Activated T-cell treated with anti-CD3 and anti-CD28 coated beads, Interleukin-2, amount 50 U/mL, for 72 hours (primary cell): Measurements from ENCODE around the gene TMPRSS11E. TPM values are rescaled to one million over a fixed set of nuclear protein-coding genes. Genes with fewer than 3 reads are reported as not detected.
"Not testable (repeated sequence)": the region's sequence is repeated elsewhere in the genome, so short reads cannot be mapped to it uniquely, and the experiment has no call there.

ENCODE experiments used
- ATAC-seq, 2 donors: fragments of 150-1000 bp; cut with Tn5 transposase; replicated peaks in 1 of 2; 2 replicates each; pipeline ENCODE4 v1.10.0; 2021; ENCODE audit warnings: moderate library complexity in 2 of 2, mild to moderate bottlenecking in 1 of 2
- DNase-seq, 2 donors: peaks; one replicate each; pipeline ENCODE4 v3.0.0; 2021 to 2022; ENCODE audit warnings: mixed read lengths in 1 of 2
- H3K27ac Mint-ChIP-seq: one replicate; pipeline ENCODE4 v1.8.0; 2022; ENCODE audit warnings: mild to moderate bottlenecking, moderate library complexity, mixed read lengths
- H3K27me3 Mint-ChIP-seq: one replicate; pipeline ENCODE4 v1.8.0; 2022; ENCODE audit warnings: low read depth, mixed read lengths
- H3K36me3 Mint-ChIP-seq, 2 donors: one replicate each; pipeline ENCODE4 v1.8.0; 2022; ENCODE audit warnings: mixed read lengths in 2 of 2, mild to moderate bottlenecking in 1 of 2; ENCODE audit not compliant: insufficient read depth in 2 of 2
- H3K4me1 Mint-ChIP-seq: one replicate; pipeline ENCODE4 v1.8.0; 2022; ENCODE audit warnings: low read depth, mixed read lengths
- H3K4me3 Mint-ChIP-seq, 2 donors: one replicate each; pipeline ENCODE4 v1.8.0; 2022; ENCODE audit warnings: mild to moderate bottlenecking in 2 of 2, mixed read lengths in 2 of 2, moderate library complexity in 2 of 2
- H3K9me3 Mint-ChIP-seq, 2 donors: one replicate each; pipeline ENCODE4 v1.8.0; 2022; ENCODE audit warnings: mixed read lengths in 2 of 2
- total RNA-seq, 2 donors: library from RNA; stranded (reverse); gene quantifications; one replicate each; pipeline ENCODE4 v1.2.3, GENCODE V29; 2022

The TMPRSS11E gene, protein sequence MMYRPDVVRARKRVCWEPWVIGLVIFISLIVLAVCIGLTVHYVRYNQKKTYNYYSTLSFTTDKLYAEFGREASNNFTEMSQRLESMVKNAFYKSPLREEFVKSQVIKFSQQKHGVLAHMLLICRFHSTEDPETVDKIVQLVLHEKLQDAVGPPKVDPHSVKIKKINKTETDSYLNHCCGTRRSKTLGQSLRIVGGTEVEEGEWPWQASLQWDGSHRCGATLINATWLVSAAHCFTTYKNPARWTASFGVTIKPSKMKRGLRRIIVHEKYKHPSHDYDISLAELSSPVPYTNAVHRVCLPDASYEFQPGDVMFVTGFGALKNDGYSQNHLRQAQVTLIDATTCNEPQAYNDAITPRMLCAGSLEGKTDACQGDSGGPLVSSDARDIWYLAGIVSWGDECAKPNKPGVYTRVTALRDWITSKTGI
- not detected for total RNA-seq

DNA sequence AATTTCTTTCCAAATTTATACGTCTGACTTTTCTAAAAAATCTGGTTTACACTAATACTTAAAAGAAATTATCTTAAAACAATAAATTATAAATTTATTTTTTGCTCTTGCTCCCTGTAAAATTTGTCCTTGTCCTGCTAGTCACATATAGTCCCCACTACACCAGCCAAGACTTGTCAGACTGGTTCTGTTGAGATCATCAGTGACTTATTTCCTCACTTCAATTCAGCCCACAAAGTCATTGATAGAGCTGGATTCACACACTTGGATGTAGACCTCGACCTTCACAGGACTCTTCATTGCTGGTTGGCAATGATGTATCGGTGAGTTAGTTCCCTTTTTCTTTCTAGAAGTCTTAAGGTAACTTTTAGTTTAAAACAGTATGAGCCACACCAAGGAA lies at the start of gene TMPRSS11E:
Gene TMPRSS11E (plus strand): TSS at position 263 of the 400 bp plus-strand sequence. CDS start 50 bp downstream, at position 313.
- peaks cover 16% of the 10 kb centered on the region for H3K4me1 Mint-ChIP-seq
- H3K4me3 Mint-ChIP-seq = no peak within 1 kb of the TSS
- H3K36me3 Mint-ChIP-seq = no peaks in the 10 kb centered on the region
- H3K27ac Mint-ChIP-seq = no peak within 1 kb of the TSS
- H3K9me3 Mint-ChIP-seq = no peaks in the 10 kb centered on the region
- ATAC-seq (no peak), DNase-seq (no peak)
- no peaks in the 10 kb centered on the region for H3K27me3 Mint-ChIP-seq

DNA sequence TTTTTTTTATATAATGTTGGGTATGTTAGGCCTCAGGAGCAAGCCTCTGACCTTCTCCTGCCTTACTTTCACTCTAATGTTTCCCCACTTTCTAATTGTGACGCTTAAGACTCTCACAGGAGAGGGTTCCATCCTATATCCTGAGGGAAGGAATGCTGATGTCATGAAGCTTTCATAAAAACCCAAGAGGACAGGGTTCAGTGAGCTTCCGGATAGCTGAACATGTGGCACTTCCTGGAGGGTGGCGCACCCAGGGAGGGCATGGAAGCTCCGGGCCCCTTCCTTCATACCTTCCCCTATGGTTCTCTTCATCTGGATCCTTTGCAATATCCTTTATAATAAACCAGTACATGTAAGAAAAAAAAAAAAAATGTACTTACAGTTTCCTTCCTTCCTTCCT lies 48.0 kb upstream of the TMPRSS11E start:
- Mint-ChIP-seq H3K27ac (no peak overlapping the region), H3K9me3 (peaks cover 1 to 4% of the 10 kb centered on the region in 2 donors), H3K4me3 (no peak overlapping the region), H3K36me3 (no peaks in the 10 kb centered on the region), H3K4me1 (no peaks in the 10 kb centered on the region), H3K27me3 (no peaks in the 10 kb centered on the region)
- no peak for DNase-seq
- no peak for ATAC-seq

DNA sequence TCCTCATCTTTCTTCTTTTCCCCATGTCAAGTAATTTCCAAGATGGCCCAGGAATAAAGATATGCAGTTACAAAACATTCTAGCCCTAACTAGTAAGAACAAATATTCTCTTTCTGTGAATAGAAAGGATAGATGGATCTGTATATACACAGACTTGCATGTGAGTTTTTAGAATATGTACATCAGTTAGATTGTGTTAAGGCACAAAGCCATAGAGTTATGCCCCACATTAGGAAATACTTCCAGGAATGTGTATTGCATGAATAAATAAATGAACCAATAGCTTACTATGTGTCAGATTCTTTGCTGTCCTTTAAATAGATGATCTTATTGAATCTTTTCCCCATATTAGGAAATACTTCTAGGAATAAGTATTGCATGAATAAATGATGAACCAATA lies 46.0 kb upstream of the TMPRSS11E start:
- DNase-seq (no peak), ATAC-seq (no peak)
- H3K4me3 Mint-ChIP-seq = no peak overlapping the region
- H3K9me3 Mint-ChIP-seq = peaks cover 0 to 1% of the 10 kb centered on the region in 2 donors
- no peaks in the 10 kb centered on the region for H3K36me3 Mint-ChIP-seq
- no peaks in the 10 kb centered on the region for H3K4me1 Mint-ChIP-seq
- no peak overlapping the region for H3K27ac Mint-ChIP-seq
- no peaks in the 10 kb centered on the region for H3K27me3 Mint-ChIP-seq

DNA sequence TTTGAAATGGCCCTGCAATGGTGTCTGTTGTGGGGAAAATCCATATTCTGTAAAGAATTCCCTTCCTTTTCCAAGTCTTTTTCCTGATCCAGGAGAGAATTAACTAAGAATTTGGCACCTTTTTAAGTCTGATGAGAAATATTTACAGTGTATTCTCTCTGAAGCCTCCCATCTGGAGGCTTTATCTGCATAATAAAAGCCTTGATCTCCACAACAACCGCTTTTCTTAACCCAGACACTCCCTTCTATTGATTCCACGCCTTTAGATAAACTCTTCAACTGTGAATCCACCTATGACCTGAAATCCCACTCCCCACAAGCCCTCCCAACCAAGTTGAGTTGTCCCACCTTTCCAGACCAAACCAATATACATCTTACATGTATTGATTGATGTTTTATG lies 43.1 kb upstream of the TMPRSS11E start:
- Mint-ChIP-seq H3K27ac (no peak overlapping the region), H3K4me3 (no peak overlapping the region), H3K36me3 (no peaks in the 10 kb centered on the region), H3K27me3 (no peaks in the 10 kb centered on the region), H3K9me3 (peaks cover 0 to 1% of the 10 kb centered on the region in 2 donors), H3K4me1 (no peaks in the 10 kb centered on the region)
- no peak for DNase-seq
- ATAC-seq = no peak

DNA sequence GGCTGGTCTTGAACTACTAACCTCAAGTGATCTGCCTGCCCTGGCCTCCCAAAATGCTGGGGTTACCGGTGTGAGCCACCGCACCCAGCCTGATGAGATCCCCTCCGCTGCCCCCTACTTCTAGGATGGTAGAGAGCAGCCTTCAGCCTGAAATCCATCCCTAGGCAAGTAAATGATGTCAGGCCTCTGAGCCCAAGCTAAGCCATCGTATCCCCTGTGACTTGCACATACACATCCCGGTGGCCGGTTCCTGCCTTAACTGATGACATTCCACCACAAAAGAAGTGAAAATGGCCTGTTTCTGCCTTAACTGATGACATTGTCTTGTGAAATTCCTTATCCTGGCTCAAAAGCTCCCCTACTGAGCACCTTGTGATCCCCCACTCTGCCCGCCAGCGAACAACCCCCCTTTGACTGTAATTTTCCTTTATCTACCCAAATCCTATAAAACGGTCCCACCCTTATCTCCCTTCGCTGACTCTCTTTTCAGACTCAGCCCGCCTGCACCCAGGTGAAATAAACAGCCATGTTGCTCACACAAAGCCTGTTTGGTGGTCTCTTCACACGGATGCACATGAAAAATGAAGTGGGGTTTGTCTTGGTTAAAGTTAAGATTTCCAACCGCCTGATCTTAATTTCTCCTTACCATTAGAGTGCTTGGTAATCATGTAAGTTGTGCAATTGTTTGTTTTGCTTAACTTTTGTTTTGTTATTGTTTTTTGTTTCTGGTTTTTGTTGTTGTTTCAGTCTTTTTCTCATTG lies 41.4 kb upstream of the TMPRSS11E start:
- H3K4me3 Mint-ChIP-seq, DNase-seq, ATAC-seq, H3K9me3 Mint-ChIP-seq, H3K4me1 Mint-ChIP-seq, H3K27ac Mint-ChIP-seq, H3K27me3 Mint-ChIP-seq, H3K36me3 Mint-ChIP-seq: not testable (repeated sequence)

DNA sequence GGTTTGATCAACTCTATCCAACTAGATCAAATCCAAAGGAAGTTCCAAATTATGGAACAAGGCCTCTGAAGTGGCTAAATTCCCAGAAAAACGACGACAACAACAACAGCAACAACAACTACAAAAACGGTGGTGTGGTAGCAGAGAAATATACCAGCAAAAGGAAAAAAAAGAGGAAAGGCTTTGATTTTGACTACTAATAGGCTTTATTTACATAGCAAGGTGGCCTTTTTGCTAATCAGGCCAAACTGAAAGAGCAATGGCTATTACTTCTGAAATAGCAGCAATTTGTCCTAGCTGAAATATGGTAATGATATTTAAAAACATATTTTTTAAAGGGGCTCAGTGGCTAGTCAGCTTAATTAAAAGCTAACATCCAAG lies 40.8 kb upstream of the TMPRSS11E start:
- ATAC-seq (no peak), DNase-seq (no peak)
- H3K9me3 Mint-ChIP-seq = peaks cover 0 to 1% of the 10 kb centered on the region in 2 donors
- no peaks in the 10 kb centered on the region for H3K27me3 Mint-ChIP-seq
- H3K27ac Mint-ChIP-seq = no peak overlapping the region
- peaks cover under 1% of the 10 kb centered on the region for H3K4me1 Mint-ChIP-seq
- no peaks in the 10 kb centered on the region for H3K36me3 Mint-ChIP-seq
- no peak overlapping the region for H3K4me3 Mint-ChIP-seq

DNA sequence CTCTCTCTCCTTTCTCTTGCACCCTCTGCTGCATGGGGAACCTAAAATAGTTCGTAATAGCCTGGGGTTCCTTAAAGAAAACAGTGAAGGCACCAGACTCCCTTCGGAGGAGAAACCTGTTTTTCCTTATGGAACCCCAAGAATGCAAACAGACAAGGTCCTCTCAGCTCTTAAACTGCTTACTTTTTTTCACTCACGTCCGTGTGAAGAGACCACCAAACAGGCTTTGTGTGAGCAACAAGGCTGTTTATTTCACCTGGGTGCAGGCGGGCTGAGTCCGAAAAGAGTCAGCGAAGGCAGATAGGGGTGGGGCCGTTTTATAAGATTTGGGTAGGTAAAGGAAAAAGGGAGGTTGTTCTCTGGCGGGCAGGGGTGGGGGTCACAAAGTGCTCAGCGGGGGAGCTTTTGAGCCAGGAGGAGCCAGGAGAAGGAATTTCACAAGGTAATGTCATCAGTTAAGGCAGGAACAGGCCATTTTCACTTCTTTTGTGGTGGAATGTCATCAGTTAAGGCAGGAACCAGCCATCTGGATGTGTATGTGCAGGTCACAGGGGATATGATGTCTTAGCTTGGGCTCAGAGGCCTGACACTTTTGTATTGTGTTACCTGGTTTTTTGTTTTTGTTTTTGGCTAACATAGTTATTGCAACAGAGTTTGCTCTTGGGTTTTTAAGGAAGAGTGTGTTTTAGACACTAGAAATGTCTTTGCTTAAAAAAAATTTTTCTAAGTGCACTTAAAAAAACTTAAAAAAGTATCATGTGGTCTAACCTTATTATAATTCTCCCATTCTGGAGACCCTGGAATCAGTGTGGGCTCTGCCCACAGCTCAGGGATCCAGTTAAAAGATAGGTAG lies 40.0 kb upstream of the TMPRSS11E start:
- not testable (repeated sequence) for H3K4me3 Mint-ChIP-seq, H3K27ac Mint-ChIP-seq, DNase-seq, H3K36me3 Mint-ChIP-seq, H3K27me3 Mint-ChIP-seq, ATAC-seq, H3K9me3 Mint-ChIP-seq, H3K4me1 Mint-ChIP-seq

DNA sequence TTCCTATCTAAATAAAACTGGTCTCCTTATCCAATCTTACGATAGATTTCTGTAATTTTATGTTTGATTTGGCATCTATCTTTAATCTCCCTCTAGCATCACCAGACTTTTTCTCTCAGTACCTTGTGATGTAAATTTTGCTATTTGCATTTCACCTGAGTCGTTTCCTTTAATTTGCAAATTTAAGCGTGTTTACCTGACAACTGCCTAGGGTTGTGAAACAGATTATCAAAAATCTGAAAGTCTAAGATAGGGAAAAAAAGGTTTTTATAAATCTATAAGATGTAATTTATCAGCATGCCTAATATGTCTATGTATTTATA lies 39.4 kb upstream of the TMPRSS11E start:
- peaks cover 9% of the 10 kb centered on the region for H3K4me1 Mint-ChIP-seq
- H3K27ac Mint-ChIP-seq = no peak overlapping the region
- H3K27me3 Mint-ChIP-seq = no peaks in the 10 kb centered on the region
- DNase-seq (no peak), ATAC-seq (no peak)
- no peaks in the 10 kb centered on the region for H3K36me3 Mint-ChIP-seq
- peaks cover 0 to 1% of the 10 kb centered on the region in 2 donors for H3K9me3 Mint-ChIP-seq
- no peak overlapping the region for H3K4me3 Mint-ChIP-seq

DNA sequence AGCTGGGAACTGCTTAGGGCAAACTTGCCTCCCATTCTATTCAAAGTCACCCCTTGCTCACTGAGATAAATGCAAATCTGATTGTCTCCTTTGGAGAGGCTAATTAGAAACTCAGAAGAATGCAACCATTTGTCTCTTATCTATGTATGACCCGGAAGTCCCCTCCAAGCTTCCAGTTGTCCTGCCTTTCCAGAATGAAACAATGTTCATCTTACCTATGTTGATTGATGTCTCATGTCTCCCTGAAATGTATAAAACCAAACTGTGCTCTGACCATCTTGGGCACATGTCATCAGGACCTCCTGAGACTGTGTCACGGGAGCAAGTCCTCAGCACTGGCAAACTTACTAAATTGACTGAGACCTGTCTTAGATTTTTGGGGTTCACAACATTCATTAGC lies 37.1 kb upstream of the TMPRSS11E start:
- H3K4me3 Mint-ChIP-seq = no peak overlapping the region
- H3K27ac Mint-ChIP-seq = no peak overlapping the region
- H3K4me1 Mint-ChIP-seq = peaks cover 9% of the 10 kb centered on the region
- H3K27me3 Mint-ChIP-seq = no peaks in the 10 kb centered on the region
- DNase-seq (no peak), ATAC-seq (no peak)
- no peaks in the 10 kb centered on the region for H3K36me3 Mint-ChIP-seq
- H3K9me3 Mint-ChIP-seq = no peaks in the 10 kb centered on the region

DNA sequence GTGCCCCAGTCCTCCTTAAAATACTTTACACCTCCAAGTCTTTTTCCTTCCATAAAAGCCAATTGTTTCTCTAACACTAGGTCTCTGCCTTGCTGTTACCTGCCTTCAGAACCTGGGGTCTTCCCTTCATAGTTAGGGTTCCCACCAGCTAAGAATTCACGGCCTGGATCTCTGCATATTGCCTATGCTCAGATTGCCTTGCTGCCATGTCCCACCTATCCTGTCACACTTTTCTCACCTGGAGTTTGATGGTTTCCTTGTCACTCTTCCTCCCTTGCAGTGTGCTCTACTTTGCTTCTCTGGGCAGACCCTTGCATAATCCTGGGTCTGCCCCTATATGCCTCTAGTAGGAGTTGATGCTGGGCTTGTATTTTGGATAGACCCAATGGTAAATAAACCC lies 36.6 kb upstream of the TMPRSS11E start:
- H3K27me3 Mint-ChIP-seq = no peaks in the 10 kb centered on the region
- ATAC-seq = no peak
- no peak overlapping the region for H3K4me3 Mint-ChIP-seq
- no peak for DNase-seq
- H3K36me3 Mint-ChIP-seq = no peaks in the 10 kb centered on the region
- H3K27ac Mint-ChIP-seq = no peak overlapping the region
- H3K4me1 Mint-ChIP-seq = peaks cover 9% of the 10 kb centered on the region
- no peaks in the 10 kb centered on the region for H3K9me3 Mint-ChIP-seq

DNA sequence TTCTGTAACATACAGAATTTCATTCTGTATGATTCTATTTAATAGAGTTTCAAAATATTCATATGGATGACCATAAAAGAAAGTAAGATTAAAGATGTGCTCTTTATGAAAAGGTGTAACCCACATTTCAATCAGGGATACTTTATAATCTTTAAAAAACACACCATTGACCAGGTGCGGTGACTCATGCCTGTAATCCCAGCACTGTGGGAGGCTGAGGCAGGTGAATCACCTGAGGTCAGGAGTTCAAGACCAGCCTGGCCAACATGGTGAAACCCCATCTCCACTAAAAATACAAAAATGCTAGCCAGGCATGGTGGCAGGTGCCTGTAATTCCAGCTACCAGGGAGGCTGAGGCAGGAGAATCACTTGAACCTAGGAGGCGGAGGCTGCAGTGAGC lies 35.2 kb upstream of the TMPRSS11E start:
- DNase-seq = not testable (repeated sequence)

DNA sequence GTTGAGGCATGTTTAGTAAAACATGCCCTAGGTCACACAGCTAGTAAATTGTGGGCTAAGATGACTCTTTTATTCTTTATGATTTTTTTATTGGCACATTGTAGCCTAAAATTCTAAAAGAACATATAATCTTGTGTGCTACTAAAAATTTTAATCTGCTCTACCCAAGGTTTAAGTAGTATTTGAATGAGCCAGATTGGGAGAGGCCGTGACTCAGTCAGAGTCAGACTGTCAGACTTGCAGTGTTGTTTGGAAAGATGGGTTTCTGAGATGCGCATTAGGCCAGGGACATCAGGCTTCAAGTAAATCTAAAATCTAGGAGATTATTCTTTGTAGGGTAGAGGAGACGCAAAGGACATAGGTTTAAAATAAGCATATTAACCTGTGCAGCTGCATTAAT lies 30.7 kb upstream of the TMPRSS11E start:
- ATAC-seq = no peak
- no peak for DNase-seq
- H3K4me3 Mint-ChIP-seq = no peak overlapping the region
- H3K9me3 Mint-ChIP-seq = peaks cover 0 to 5% of the 10 kb centered on the region in 2 donors
- H3K4me1 Mint-ChIP-seq = peaks cover 8% of the 10 kb centered on the region
- H3K27me3 Mint-ChIP-seq = no peaks in the 10 kb centered on the region
- H3K36me3 Mint-ChIP-seq = no peaks in the 10 kb centered on the region
- no peak overlapping the region for H3K27ac Mint-ChIP-seq

More for the DNA sequence above, 35.2 kb upstream of the TMPRSS11E start:
- ATAC-seq, H3K36me3 Mint-ChIP-seq, H3K9me3 Mint-ChIP-seq, H3K4me1 Mint-ChIP-seq, H3K27ac Mint-ChIP-seq, H3K4me3 Mint-ChIP-seq, H3K27me3 Mint-ChIP-seq: not testable (repeated sequence)

DNA sequence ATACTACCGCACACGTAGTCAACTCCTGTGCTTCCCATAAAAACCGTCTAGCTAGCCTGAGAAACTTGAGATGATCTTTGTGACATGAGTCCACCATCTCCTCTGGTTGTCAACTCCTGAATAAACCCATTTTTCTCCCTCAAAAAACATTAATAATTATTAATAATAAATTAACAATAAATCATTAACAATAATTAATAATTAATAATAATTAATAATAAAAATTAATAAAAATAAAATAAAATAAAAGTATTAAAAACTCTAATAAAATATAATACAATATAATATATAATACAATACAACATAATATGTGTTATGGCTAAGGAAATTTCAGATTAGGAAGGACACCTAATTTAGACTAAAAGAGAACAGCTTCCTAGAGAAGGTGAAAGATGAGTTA lies 20.7 kb upstream of the TMPRSS11E start:
- no peaks in the 10 kb centered on the region for H3K4me1 Mint-ChIP-seq
- no peak overlapping the region for H3K27ac Mint-ChIP-seq
- no peaks in the 10 kb centered on the region for H3K36me3 Mint-ChIP-seq
- DNase-seq (no peak), ATAC-seq (no peak)
- H3K4me3 Mint-ChIP-seq = no peak overlapping the region
- no peaks in the 10 kb centered on the region for H3K27me3 Mint-ChIP-seq
- H3K9me3 Mint-ChIP-seq = peaks cover 2 to 4% of the 10 kb centered on the region in 2 donors
